DOHH2 (cell line): Measurements from ENCODE around the gene CHIT1.

Experiments
- EZH2phosphoT487 ChIP-seq: fragments of 200-600 bp; sonication (generic); IDR thresholded peaks from 2 replicates; pipeline ENCODE4 v1.6.1; 2017; ENCODE audit warnings: borderline replicate concordance, mild to moderate bottlenecking, antibody characterized with exemption, low read length, moderate library complexity, mixed read lengths
- TF ChIP-seq, protein P1 (sequence below): fragments of 200-600 bp; sonication (generic); IDR thresholded peaks from one replicate; pipeline ENCODE4 v1.5.1; 2014; ENCODE audit warnings: antibody characterized with exemption, mild to moderate bottlenecking, low read depth, low read length; ENCODE audit not compliant: poor library complexity, severe bottlenecking

DNA sequence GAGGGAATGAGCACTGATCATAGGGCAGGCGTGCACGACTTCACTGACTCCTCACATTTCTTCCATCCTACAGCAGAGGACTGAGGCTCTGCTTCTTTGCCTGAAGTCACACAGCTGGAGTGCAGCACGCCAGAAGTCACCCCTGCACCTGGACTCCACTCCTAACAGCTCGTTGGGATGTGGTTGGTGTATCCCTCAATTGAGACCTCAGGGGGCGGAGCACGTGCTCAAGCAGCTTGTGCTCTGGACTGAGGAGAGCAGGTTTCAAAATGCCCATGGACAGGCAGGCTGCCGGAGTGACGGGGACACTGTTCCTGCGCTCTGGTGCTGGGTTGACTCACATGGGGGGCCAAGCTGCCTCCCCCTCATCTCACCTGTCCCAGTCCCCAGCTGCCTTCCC lies 13.9 kb downstream of the CHIT1 start:
- TF ChIP-seq, protein P1, sequence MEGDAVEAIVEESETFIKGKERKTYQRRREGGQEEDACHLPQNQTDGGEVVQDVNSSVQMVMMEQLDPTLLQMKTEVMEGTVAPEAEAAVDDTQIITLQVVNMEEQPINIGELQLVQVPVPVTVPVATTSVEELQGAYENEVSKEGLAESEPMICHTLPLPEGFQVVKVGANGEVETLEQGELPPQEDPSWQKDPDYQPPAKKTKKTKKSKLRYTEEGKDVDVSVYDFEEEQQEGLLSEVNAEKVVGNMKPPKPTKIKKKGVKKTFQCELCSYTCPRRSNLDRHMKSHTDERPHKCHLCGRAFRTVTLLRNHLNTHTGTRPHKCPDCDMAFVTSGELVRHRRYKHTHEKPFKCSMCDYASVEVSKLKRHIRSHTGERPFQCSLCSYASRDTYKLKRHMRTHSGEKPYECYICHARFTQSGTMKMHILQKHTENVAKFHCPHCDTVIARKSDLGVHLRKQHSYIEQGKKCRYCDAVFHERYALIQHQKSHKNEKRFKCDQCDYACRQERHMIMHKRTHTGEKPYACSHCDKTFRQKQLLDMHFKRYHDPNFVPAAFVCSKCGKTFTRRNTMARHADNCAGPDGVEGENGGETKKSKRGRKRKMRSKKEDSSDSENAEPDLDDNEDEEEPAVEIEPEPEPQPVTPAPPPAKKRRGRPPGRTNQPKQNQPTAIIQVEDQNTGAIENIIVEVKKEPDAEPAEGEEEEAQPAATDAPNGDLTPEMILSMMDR: no peak
- TF ChIP-seq EZH2phosphoT487: no peak
